C4-2B (cell line): ENCODE data around the gene PADI4.

Source experiments
- ZFX ChIP-seq: fragments of 450-650 bp; IDR thresholded peaks from 2 replicates; pipeline ENCODE4 v1.6.1; 2017
- TF ChIP-seq, protein P1 (sequence below): fragments of 450-650 bp; conservative IDR thresholded peaks from 2 replicates; pipeline ENCODE4 v1.5.1; 2017; ENCODE audit warnings: mild to moderate bottlenecking

DNA sequence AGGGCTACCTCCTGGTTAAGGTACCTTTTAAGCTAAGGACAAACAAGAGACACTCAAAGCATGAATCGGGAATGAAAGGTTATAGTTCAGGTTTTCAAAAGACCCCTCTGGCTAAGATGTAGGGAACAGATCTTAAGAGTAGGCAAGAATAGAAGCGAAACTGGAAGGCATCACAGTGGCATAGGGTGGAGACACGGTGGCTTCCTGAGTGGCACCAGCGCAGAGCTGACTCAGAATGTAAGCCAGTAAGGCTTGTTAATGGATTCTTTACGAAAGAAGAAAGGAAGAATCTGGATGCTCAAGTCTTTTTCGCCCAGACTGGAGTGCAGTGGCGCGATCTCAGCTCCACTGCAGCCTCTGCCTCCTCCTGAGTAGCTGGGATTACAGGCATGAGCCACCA is 85.2 kb downstream of the PADI4 start:
- TF ChIP-seq, protein P1, sequence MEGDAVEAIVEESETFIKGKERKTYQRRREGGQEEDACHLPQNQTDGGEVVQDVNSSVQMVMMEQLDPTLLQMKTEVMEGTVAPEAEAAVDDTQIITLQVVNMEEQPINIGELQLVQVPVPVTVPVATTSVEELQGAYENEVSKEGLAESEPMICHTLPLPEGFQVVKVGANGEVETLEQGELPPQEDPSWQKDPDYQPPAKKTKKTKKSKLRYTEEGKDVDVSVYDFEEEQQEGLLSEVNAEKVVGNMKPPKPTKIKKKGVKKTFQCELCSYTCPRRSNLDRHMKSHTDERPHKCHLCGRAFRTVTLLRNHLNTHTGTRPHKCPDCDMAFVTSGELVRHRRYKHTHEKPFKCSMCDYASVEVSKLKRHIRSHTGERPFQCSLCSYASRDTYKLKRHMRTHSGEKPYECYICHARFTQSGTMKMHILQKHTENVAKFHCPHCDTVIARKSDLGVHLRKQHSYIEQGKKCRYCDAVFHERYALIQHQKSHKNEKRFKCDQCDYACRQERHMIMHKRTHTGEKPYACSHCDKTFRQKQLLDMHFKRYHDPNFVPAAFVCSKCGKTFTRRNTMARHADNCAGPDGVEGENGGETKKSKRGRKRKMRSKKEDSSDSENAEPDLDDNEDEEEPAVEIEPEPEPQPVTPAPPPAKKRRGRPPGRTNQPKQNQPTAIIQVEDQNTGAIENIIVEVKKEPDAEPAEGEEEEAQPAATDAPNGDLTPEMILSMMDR, result no peak
- TF ChIP-seq ZFX, result no peak
